GM23338 (cell line): ENCODE results near the gene CYP2E1. TPM values are rescaled to one million over a fixed set of nuclear protein-coding genes. Genes with fewer than 3 reads are reported as not detected.

Experiments used
- ATAC-seq: fragments of 200-7000 bp; cut with Tn5 transposase; 3 replicates; pipeline ENCODE4 v1.9.1; 2020
- DNase-seq: peaks from one replicate; pipeline ENCODE4 v3.0.0-alpha.2; 2015; ENCODE audit warnings: low spot score
- H2AFZ ChIP-seq: fragments of 200-600 bp; sonication (generic); 2 replicates; pipeline ENCODE4 v1.8.0; 2016; ENCODE audit warnings: antibody characterized with exemption, mild to moderate bottlenecking, moderate library complexity
- H3F3A ChIP-seq: fragments of 200-600 bp; sonication (generic); replicated peaks from 2 replicates; pipeline ENCODE4 v1.8.0; 2017; ENCODE audit warnings: antibody characterized with exemption, mixed run types, low read depth
- H3K27ac ChIP-seq: fragments of 200-600 bp; sonication (generic); 2 replicates; pipeline ENCODE4 v1.6.1; 2016; ENCODE audit warnings: low read depth
- H3K27me3 ChIP-seq: fragments of 200-600 bp; sonication (generic); 2 replicates; pipeline ENCODE4 v1.8.0; 2016; ENCODE audit warnings: mild to moderate bottlenecking, mixed run types, moderate library complexity; ENCODE audit not compliant: insufficient read depth
- H3K36me3 ChIP-seq: fragments of 200-600 bp; sonication (generic); 2 replicates; pipeline ENCODE4 v1.8.0; 2016; ENCODE audit warnings: mild to moderate bottlenecking; ENCODE audit not compliant: insufficient read depth
- H3K4me1 ChIP-seq: fragments of 200-600 bp; sonication (generic); 2 replicates; pipeline ENCODE4 v1.8.0; 2016; ENCODE audit warnings: mild to moderate bottlenecking, moderate library complexity; ENCODE audit not compliant: insufficient read depth
- H3K4me2 ChIP-seq: fragments of 200-600 bp; sonication (generic); 2 replicates; pipeline ENCODE4 v1.7.1; 2017; ENCODE audit warnings: mixed run types
- H3K4me3 ChIP-seq: fragments of 200-600 bp; sonication (generic); 2 replicates; pipeline ENCODE4 v1.6.1; 2016; ENCODE audit warnings: mixed run types
- H3K79me2 ChIP-seq: fragments of 200-600 bp; sonication (generic); replicated peaks from 2 replicates; pipeline ENCODE4 v1.8.0; 2017; ENCODE audit warnings: mild to moderate bottlenecking; ENCODE audit not compliant: insufficient read depth
- H3K9me2 ChIP-seq: fragments of 200-600 bp; sonication (generic); 2 replicates; pipeline ENCODE4 v1.8.0; 2017; ENCODE audit not compliant: insufficient read depth
- H4K20me1 ChIP-seq: fragments of 200-600 bp; sonication (generic); replicated peaks from 2 replicates; pipeline ENCODE4 v1.8.0; 2017; ENCODE audit warnings: mild to moderate bottlenecking; ENCODE audit not compliant: insufficient read depth
- H3K27ac Mint-ChIP-seq: 2 replicates; pipeline ENCODE4 v1.8.0; 2020; ENCODE audit warnings: inconsistent platforms, mild to moderate bottlenecking, moderate library complexity, mixed read lengths
- H3K27me3 Mint-ChIP-seq: 3 replicates; pipeline ENCODE4 v1.8.0; 2022; ENCODE audit warnings: low read depth, mild to moderate bottlenecking, moderate library complexity, mixed read lengths, inconsistent platforms; ENCODE audit not compliant: insufficient read depth, poor library complexity
- H3K36me3 Mint-ChIP-seq: 3 replicates; pipeline ENCODE4 v1.8.0; 2021; ENCODE audit warnings: low read depth, mild to moderate bottlenecking, inconsistent platforms, moderate library complexity, mixed read lengths
- H3K4me1 Mint-ChIP-seq: 3 replicates; pipeline ENCODE4 v1.8.0; 2020; ENCODE audit warnings: mild to moderate bottlenecking, inconsistent platforms, mixed read lengths
- H3K4me3 Mint-ChIP-seq: 3 replicates; pipeline ENCODE4 v1.8.0; 2021; ENCODE audit warnings: moderate library complexity, mild to moderate bottlenecking, inconsistent platforms, mixed read lengths
- H3K9me3 Mint-ChIP-seq: 3 replicates; pipeline ENCODE4 v1.8.0; 2020; ENCODE audit warnings: moderate library complexity, mild to moderate bottlenecking, inconsistent platforms, mixed read lengths
- CREB1 ChIP-seq: fragments of 250-450 bp; sonication (Bioruptor Pico); IDR thresholded peaks from 2 replicates; pipeline ENCODE4 v1.5.0; 2020; ENCODE audit warnings: low read depth, mild to moderate bottlenecking, moderate library complexity
- CTCF ChIP-seq, 2 experiments: fragments of 200-600 bp in 1 of 2; sonication (generic) in 1 of 2; conservative IDR thresholded peaks; 2 replicates each; pipeline versions ENCODE4 v1.5.1 to v1.6.1; 2016 to 2017; ENCODE audit warnings: antibody characterized with exemption in 2 of 2, low read depth in 2 of 2, mild to moderate bottlenecking in 2 of 2, moderate library complexity in 1 of 2
- ETS1 ChIP-seq: IDR thresholded peaks from 2 replicates; pipeline ENCODE4 v1.6.1; 2016; ENCODE audit warnings: antibody characterized with exemption
- EZH2 ChIP-seq: fragments of 200-600 bp; sonication (generic); IDR thresholded peaks from one replicate; pipeline ENCODE4 v1.8.0; 2017; ENCODE audit warnings: antibody characterized with exemption, mild to moderate bottlenecking, low read depth; ENCODE audit not compliant: unreplicated experiment
- EZH2phosphoT487 ChIP-seq: fragments of 200-600 bp; sonication (generic); IDR thresholded peaks from one replicate; pipeline ENCODE4 v1.8.1; 2018; ENCODE audit warnings: antibody characterized with exemption; ENCODE audit not compliant: unreplicated experiment
- JUNB ChIP-seq: IDR thresholded peaks from one replicate; pipeline ENCODE4 v1.6.1; 2016; ENCODE audit warnings: antibody characterized with exemption; ENCODE audit not compliant: unreplicated experiment
- NANOG ChIP-seq: IDR thresholded peaks from 2 replicates; pipeline ENCODE4 v1.6.1; 2016; ENCODE audit warnings: antibody characterized with exemption, borderline replicate concordance
- POLR2AphosphoS5 ChIP-seq: IDR thresholded peaks from 2 replicates; pipeline ENCODE4 v1.6.1; 2016; ENCODE audit warnings: antibody characterized with exemption, low read depth
- REST ChIP-seq: IDR thresholded peaks from one replicate; pipeline ENCODE4 v1.6.1; 2018; ENCODE audit warnings: antibody characterized with exemption; ENCODE audit not compliant: unreplicated experiment
- STAT1 ChIP-seq: IDR thresholded peaks from one replicate; pipeline ENCODE4 v1.6.1; 2016; ENCODE audit warnings: antibody characterized with exemption; ENCODE audit not compliant: unreplicated experiment
- ZNF114 ChIP-seq: fragments of 250-450 bp; sonication (Bioruptor Pico); IDR thresholded peaks from 2 replicates; pipeline ENCODE4 v1.5.0; 2020; ENCODE audit warnings: mild to moderate bottlenecking, moderate library complexity
- ZNF331 ChIP-seq: fragments of 250-450 bp; sonication (Bioruptor Pico); IDR thresholded peaks from 2 replicates; pipeline ENCODE4 v1.5.0; 2020; ENCODE audit warnings: low read depth, mild to moderate bottlenecking, moderate library complexity
- ZNF462 ChIP-seq: fragments of 250-450 bp; sonication (Bioruptor Pico); IDR thresholded peaks from 2 replicates; pipeline ENCODE4 v1.5.0; 2020; ENCODE audit warnings: mild to moderate bottlenecking, moderate library complexity
- polyA plus RNA-seq: library from polyadenylated mRNA; unstranded; fragments of >200 nt; fragmentation: Nextera tagmentation; extraction: Ambion mirVana; gene quantifications from 2 replicates; pipeline ENCODE4 v1.2.1, GENCODE V29; 2016
- total RNA-seq: library from RNA; depleted of rRNA; stranded (reverse); fragments of >200 nt; shearing (Covaris generic); gene quantifications from 2 replicates; pipeline ENCODE4 v1.2.3, GENCODE V29; 2014

The CYP2E1 gene
- total and polyA plus RNA-seq, 2 experiments from 2014 or later, result 0.97 to 2.2 TPM

GRCh38 chr10:133555521-133555920 is 28.4 kb downstream of the CYP2E1 start:
- Histone ChIP-seq H3K9me2 (no peaks in the 10 kb centered on the region), H3K4me3 (no peak overlapping the region), H3K4me2 (no peak overlapping the region), H3K27me3 (no peaks in the 10 kb centered on the region), H3K79me2 (no peaks in the 10 kb centered on the region), H3K4me1 (no peaks in the 10 kb centered on the region), H4K20me1 (no peaks in the 10 kb centered on the region), H3K27ac (no peak overlapping the region), H3F3A (no peaks in the 10 kb centered on the region), H2AFZ (no peak overlapping the region), H3K36me3 (no peaks in the 10 kb centered on the region)
- ATAC-seq (no peak), DNase-seq (no peak)
- Mint-ChIP-seq H3K4me1 (no peaks in the 10 kb centered on the region), H3K27ac (no peak overlapping the region), H3K9me3 (peaks cover 51% of the 10 kb centered on the region), H3K4me3 (no peak overlapping the region), H3K36me3 (no peaks in the 10 kb centered on the region; the same call in 2 of the 3 replicates), H3K27me3 (peaks cover 4% of the 10 kb centered on the region)
- no peak for TF ChIP-seq ETS1
- TF ChIP-seq POLR2AphosphoS5, result no peak
- no peak for TF ChIP-seq CREB1
- TF ChIP-seq EZH2, result no peak
- TF ChIP-seq ZNF331 (CRISPR knock-in tag), result no peak
- TF ChIP-seq JUNB, result no peak
- TF ChIP-seq ZNF462, result no peak
- TF ChIP-seq EZH2phosphoT487, result no peak
- no peak for TF ChIP-seq STAT1
- no peak for TF ChIP-seq REST
- TF ChIP-seq CTCF (conservative IDR thresholded peaks at IDR 0.05; ENCODE audit: low read depth in 2 of 2), result no peak
- no peak for TF ChIP-seq ZNF114
- TF ChIP-seq NANOG, result no peak
